ENCODE data around the gene PRDM16.

PRDM16 gene

GRCh38 chr1:3313576-3313950 is 244.6 kb downstream of the PRDM16 start:
- H3K4me3 ChIP-seq (ENCODE audit: low read depth, low read length), result no peak overlapping the region
- no peak for TF ChIP-seq CTCF (IDR thresholded peaks at IDR 0.05; ENCODE audit: low read depth, low read length, missing control alignments)
- DNase-seq (ENCODE audit: low read depth), result no peak

- no peak overlapping the region for H3K4me3 ChIP-seq (ENCODE audit: low read depth, low read length)
- TF ChIP-seq CTCF (IDR thresholded peaks at IDR 0.05; ENCODE audit: low read depth, low read length, missing control alignments), result no peak
- DNase-seq (ENCODE audit: low read depth), result no peak
These were observed 245.7 kb downstream of the PRDM16 start for GRCh38 chr1:3314491-3315381.

- DNase-seq (ENCODE audit: low read depth), result no peak
- TF ChIP-seq CTCF (IDR thresholded peaks at IDR 0.05; ENCODE audit: low read depth, low read length, missing control alignments), result no peak
These were observed 246.7 kb downstream of the PRDM16 start for GRCh38 chr1:3315399-3316339.

GRCh38 chr1:3316340-3316943 is 247.4 kb downstream of the PRDM16 start:
- no peak for TF ChIP-seq CTCF (IDR thresholded peaks at IDR 0.05; ENCODE audit: low read depth, low read length, missing control alignments)
- DNase-seq (ENCODE audit: low read depth), result no peak
- H3K4me3 ChIP-seq (ENCODE audit: low read depth, low read length), result no peak overlapping the region

More at GRCh38 chr1:3315399-3316339, 246.7 kb downstream of the PRDM16 start:
- H3K4me3 ChIP-seq (ENCODE audit: low read depth, low read length), result no peak overlapping the region

GRCh38 chr1:3317456-3317855 is 248.5 kb downstream of the PRDM16 start:
- DNase-seq (ENCODE audit: low read depth), result no peak
- TF ChIP-seq CTCF (IDR thresholded peaks at IDR 0.05; ENCODE audit: low read depth, low read length, missing control alignments), result no peak
- H3K4me3 ChIP-seq (ENCODE audit: low read depth, low read length), result no peak overlapping the region

- no peak for DNase-seq (ENCODE audit: low read depth)
- TF ChIP-seq CTCF (IDR thresholded peaks at IDR 0.05; ENCODE audit: low read depth, low read length, missing control alignments), result no peak
- no peak overlapping the region for H3K4me3 ChIP-seq (ENCODE audit: low read depth, low read length)
These were observed 249.3 kb downstream of the PRDM16 start for GRCh38 chr1:3318329-3318728.
